Astrocyte (in vitro differentiated cells and primary cell): Measurements from ENCODE around the gene SLC29A4. TPM values are rescaled to one million over a fixed set of nuclear protein-coding genes. Genes with fewer than 3 reads are reported as not detected.
"Not testable (repeated sequence)": the region's sequence is repeated elsewhere in the genome, so short reads cannot be mapped to it uniquely, and the experiment has no call there.

Experiments
- DNase-seq: peaks from one replicate; pipeline ENCODE4 v3.0.0-alpha.2; 2010; ENCODE audit warnings: low read depth
- FAIRE-seq: peaks from 2 replicates; lab custom pipeline; 2011; peaks lifted over from hg19 to GRCh38; lab: Jason Lieb, UNC
- H2AFZ ChIP-seq: 2 replicates; pipeline ENCODE4 v1.6.0; 2012; ENCODE audit warnings: low read depth, low read length, inconsistent platforms
- H3K27ac ChIP-seq: 2 replicates; pipeline ENCODE4 v1.5.1; 2011; ENCODE audit warnings: low read depth, low read length, inconsistent platforms
- H3K27me3 ChIP-seq: 2 replicates; pipeline ENCODE4 v1.6.0; 2011; ENCODE audit warnings: low read length, inconsistent platforms; ENCODE audit not compliant: insufficient read depth
- H3K36me3 ChIP-seq: 2 replicates; pipeline ENCODE4 v1.5.1; 2011; ENCODE audit warnings: low read length, inconsistent platforms; ENCODE audit not compliant: insufficient read depth
- H3K4me1 ChIP-seq: 2 replicates; pipeline ENCODE4 v1.5.1; 2011; ENCODE audit warnings: low read length, inconsistent platforms; ENCODE audit not compliant: insufficient read depth
- H3K4me2 ChIP-seq: 2 replicates; pipeline ENCODE4 v1.6.0; 2012; ENCODE audit warnings: low read length, inconsistent platforms
- H3K4me3 ChIP-seq: 2 replicates; pipeline ENCODE4 v1.5.1; 2011; ENCODE audit warnings: low read depth, mild to moderate bottlenecking, low read length, inconsistent platforms; ENCODE audit not compliant: insufficient read depth
- H3K79me2 ChIP-seq: 2 replicates; pipeline ENCODE4 v1.6.0; 2012; ENCODE audit warnings: mild to moderate bottlenecking, low read length, inconsistent platforms; ENCODE audit not compliant: insufficient read depth
- H3K9ac ChIP-seq: 2 replicates; pipeline ENCODE4 v1.6.0; 2012; ENCODE audit warnings: mild to moderate bottlenecking, low read length, inconsistent platforms
- H3K9me3 ChIP-seq: 2 replicates; pipeline ENCODE4 v1.5.1; 2012; ENCODE audit warnings: low read depth, mild to moderate bottlenecking, low read length, inconsistent platforms; ENCODE audit not compliant: insufficient read depth
- H4K20me1 ChIP-seq: 2 replicates; pipeline ENCODE4 v1.6.0; 2012; ENCODE audit warnings: low read length, inconsistent platforms; ENCODE audit not compliant: insufficient read depth
- H3K27ac Mint-ChIP-seq: one replicate; pipeline ENCODE4 v1.8.0; 2021; ENCODE audit warnings: mild to moderate bottlenecking, mixed read lengths; ENCODE audit not compliant: unreplicated experiment
- H3K27me3 Mint-ChIP-seq: one replicate; pipeline ENCODE4 v1.8.0; 2021; ENCODE audit warnings: low read depth, mixed read lengths; ENCODE audit not compliant: unreplicated experiment
- H3K36me3 Mint-ChIP-seq: one replicate; pipeline ENCODE4 v1.8.0; 2021; ENCODE audit warnings: low read depth, mixed read lengths; ENCODE audit not compliant: unreplicated experiment
- H3K4me1 Mint-ChIP-seq: one replicate; pipeline ENCODE4 v1.8.0; 2021; ENCODE audit warnings: low read depth, mixed read lengths; ENCODE audit not compliant: unreplicated experiment
- H3K4me3 Mint-ChIP-seq: one replicate; pipeline ENCODE4 v1.8.0; 2021; ENCODE audit warnings: mild to moderate bottlenecking, moderate library complexity, mixed read lengths; ENCODE audit not compliant: unreplicated experiment
- H3K9me3 Mint-ChIP-seq: one replicate; pipeline ENCODE4 v1.8.0; 2021; ENCODE audit warnings: mild to moderate bottlenecking, mixed read lengths; ENCODE audit not compliant: unreplicated experiment
- EZH2 ChIP-seq: IDR thresholded peaks from 2 replicates; pipeline ENCODE4 v1.6.1; 2012; ENCODE audit warnings: mild to moderate bottlenecking, low read length, inconsistent platforms; ENCODE audit not compliant: insufficient read depth
- total RNA-seq: library from RNA; stranded (reverse); gene quantifications from 2 replicates; pipeline ENCODE4 v1.2.1, GENCODE V29; 2021
- TF ChIP-seq, protein P1 (sequence below): IDR thresholded peaks from 2 replicates; pipeline ENCODE4 v1.5.1; 2011; ENCODE audit warnings: low read depth, mild to moderate bottlenecking, inconsistent platforms, low read length, moderate library complexity; ENCODE audit not compliant: insufficient read depth

Gene SLC29A4
- total RNA-seq, 1 donor from 2014 or later = 8.2 TPM

GRCh38 chr7:5323800-5324781 lies 41.3 kb downstream of the SLC29A4 start:
- not testable (repeated sequence) for H3K9me3 Mint-ChIP-seq, H3K36me3 ChIP-seq, H3K27me3 ChIP-seq, H4K20me1 ChIP-seq, H3K27me3 Mint-ChIP-seq, DNase-seq, FAIRE-seq, H3K27ac ChIP-seq, H3K4me1 ChIP-seq, H3K4me2 ChIP-seq, H3K4me3 ChIP-seq, H3K4me3 Mint-ChIP-seq, H3K4me1 Mint-ChIP-seq, H3K9ac ChIP-seq, H3K79me2 ChIP-seq, H3K27ac Mint-ChIP-seq, H2AFZ ChIP-seq, H3K9me3 ChIP-seq
- H3K36me3 Mint-ChIP-seq = peaks cover 31% of the 10 kb centered on the region

DNA sequence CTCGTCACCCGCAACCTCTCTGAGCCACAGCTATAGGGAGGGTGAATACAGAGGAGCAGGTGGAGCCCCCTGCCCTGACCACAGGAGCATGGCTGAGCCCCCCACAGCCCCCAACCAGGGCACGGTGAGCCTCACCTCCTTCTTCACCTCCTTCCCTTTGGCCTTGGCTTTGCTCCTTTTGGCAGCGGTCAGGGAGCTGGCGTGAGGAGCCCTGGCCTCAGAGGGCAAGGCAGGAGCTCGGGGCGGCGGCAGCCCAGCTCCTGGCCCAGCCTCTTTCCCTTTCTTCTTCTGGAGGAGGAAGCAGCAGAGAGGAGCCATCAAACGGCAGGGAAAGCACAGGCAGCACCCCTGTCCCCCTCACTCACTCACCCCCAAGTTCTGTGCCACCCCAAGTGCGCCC lies 42.2 kb downstream of the SLC29A4 start:
- no peak overlapping the region for H3K4me3 ChIP-seq
- Mint-ChIP-seq H3K27me3 (no peaks in the 10 kb centered on the region), H3K9me3 (no peaks in the 10 kb centered on the region), H3K36me3 (peaks cover 22% of the 10 kb centered on the region), H3K27ac (no peak overlapping the region), H3K4me1 (peaks cover 9% of the 10 kb centered on the region), H3K4me3 (no peak overlapping the region)
- no peaks in the 10 kb centered on the region for H3K9me3 ChIP-seq
- H3K4me2 ChIP-seq = no peak overlapping the region
- H3K79me2 ChIP-seq = no peaks in the 10 kb centered on the region
- TF ChIP-seq, protein P1, sequence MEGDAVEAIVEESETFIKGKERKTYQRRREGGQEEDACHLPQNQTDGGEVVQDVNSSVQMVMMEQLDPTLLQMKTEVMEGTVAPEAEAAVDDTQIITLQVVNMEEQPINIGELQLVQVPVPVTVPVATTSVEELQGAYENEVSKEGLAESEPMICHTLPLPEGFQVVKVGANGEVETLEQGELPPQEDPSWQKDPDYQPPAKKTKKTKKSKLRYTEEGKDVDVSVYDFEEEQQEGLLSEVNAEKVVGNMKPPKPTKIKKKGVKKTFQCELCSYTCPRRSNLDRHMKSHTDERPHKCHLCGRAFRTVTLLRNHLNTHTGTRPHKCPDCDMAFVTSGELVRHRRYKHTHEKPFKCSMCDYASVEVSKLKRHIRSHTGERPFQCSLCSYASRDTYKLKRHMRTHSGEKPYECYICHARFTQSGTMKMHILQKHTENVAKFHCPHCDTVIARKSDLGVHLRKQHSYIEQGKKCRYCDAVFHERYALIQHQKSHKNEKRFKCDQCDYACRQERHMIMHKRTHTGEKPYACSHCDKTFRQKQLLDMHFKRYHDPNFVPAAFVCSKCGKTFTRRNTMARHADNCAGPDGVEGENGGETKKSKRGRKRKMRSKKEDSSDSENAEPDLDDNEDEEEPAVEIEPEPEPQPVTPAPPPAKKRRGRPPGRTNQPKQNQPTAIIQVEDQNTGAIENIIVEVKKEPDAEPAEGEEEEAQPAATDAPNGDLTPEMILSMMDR = no peak
- no peak for TF ChIP-seq EZH2
- H3K36me3 ChIP-seq = peaks cover 3% of the 10 kb centered on the region
- H3K27me3 ChIP-seq = no peaks in the 10 kb centered on the region
- no peak overlapping the region for H3K9ac ChIP-seq
- FAIRE-seq = no peak
- no peak overlapping the region for H3K27ac ChIP-seq
- peaks cover 2% of the 10 kb centered on the region for H3K4me1 ChIP-seq
- H4K20me1 ChIP-seq = peaks cover 1% of the 10 kb centered on the region
- H2AFZ ChIP-seq = no peak overlapping the region
- no peak for DNase-seq

GRCh38 chr7:5330288-5330687 lies 47.5 kb downstream of the SLC29A4 start:
- FAIRE-seq = no peak
- H3K36me3 Mint-ChIP-seq = peaks cover 21% of the 10 kb centered on the region

More at GRCh38 chr7:5330288-5330687, 47.5 kb downstream of the SLC29A4 start:
- Histone ChIP-seq H3K4me1 (peaks cover 2% of the 10 kb centered on the region), H3K27ac (no peak overlapping the region), H3K27me3 (no peaks in the 10 kb centered on the region), H3K36me3 (peaks cover 2% of the 10 kb centered on the region), H3K4me2 (no peak overlapping the region), H4K20me1 (peaks cover 34% of the 10 kb centered on the region), H3K9me3 (no peaks in the 10 kb centered on the region), H3K4me3 (no peak overlapping the region), H3K79me2 (peaks cover 5% of the 10 kb centered on the region), H2AFZ (no peak overlapping the region), H3K9ac (no peak overlapping the region)
- no peak for TF ChIP-seq EZH2
- TF ChIP-seq, protein P1 = no peak
- Mint-ChIP-seq H3K4me3 (no peak overlapping the region), H3K27me3 (peaks cover 2% of the 10 kb centered on the region), H3K27ac (no peak overlapping the region), H3K9me3 (no peaks in the 10 kb centered on the region), H3K4me1 (peaks cover 9% of the 10 kb centered on the region)
- no peak for DNase-seq
